Activated naive CD4-positive, alpha-beta T cell treated with Interleukin-2 at 50 U/mL for 16 hours (primary cell): ENCODE measurements around the gene STH.
A peak's percentile ranks its signal among the peaks of the same experiment; 100 is the strongest.
"Not testable (repeated sequence)": the region's sequence is repeated elsewhere in the genome, so short reads cannot be mapped to it uniquely, and the experiment has no call there.

Experiments
- DNase-seq: peaks from one replicate; pipeline ENCODE4 v3.0.0-alpha.2; 2020

STH gene

DNA sequence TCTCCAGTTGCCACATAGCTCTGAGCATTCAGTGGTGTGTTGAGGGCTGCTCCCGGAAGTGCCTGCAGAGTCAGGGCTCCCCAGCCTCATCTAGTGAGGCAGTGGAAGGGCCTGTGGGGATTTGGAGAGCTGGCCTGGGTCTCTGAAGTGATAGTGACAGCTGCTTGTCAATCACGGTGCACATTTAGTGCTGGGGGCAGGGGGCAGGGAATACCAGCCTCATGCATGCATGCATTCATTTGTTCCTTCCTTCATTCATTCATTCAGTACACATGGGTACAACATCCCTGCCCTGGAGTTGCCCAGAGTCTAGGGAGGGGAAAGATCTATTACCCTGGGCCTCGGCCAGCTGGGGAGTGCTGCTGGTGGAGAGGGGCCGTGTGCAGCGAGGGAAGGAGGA lies 11.3 kb upstream of the STH start:
- no peak for DNase-seq

DNA sequence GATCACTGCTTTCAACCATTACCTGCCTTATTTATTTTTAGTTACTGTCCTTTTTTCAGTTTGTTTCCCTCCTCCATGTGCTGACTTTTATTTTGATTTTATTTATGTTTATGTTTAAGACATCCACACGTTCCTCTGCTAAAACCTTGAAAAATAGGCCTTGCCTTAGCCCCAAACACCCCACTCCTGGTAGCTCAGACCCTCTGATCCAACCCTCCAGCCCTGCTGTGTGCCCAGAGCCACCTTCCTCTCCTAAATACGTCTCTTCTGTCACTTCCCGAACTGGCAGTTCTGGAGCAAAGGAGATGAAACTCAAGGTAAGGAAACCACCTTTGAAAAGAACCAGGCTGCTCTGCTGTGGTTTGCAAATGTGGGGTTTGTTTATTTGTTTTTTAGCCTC lies 9.3 kb upstream of the STH start:
- DNase-seq = no peak

DNA sequence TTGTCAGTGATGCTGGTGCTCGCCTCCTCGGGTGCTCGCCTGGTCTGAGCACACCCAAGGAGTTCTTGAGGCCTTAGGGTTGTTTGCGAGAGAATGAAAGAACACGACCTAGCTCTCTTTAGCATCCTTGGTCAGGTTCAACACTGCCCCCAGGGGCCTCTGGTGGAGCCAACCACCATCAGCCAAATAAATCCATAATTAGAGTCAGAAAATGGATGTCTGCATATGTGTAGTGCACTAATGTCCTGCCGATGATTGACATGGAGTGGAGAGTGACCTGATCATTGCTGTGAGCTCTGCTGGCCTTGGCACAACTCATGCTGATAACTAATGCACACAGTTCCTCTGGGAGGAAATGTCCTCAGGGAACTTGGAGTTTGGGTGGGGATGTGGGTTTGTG lies 8.2 kb upstream of the STH start:
- no peak for DNase-seq

DNA sequence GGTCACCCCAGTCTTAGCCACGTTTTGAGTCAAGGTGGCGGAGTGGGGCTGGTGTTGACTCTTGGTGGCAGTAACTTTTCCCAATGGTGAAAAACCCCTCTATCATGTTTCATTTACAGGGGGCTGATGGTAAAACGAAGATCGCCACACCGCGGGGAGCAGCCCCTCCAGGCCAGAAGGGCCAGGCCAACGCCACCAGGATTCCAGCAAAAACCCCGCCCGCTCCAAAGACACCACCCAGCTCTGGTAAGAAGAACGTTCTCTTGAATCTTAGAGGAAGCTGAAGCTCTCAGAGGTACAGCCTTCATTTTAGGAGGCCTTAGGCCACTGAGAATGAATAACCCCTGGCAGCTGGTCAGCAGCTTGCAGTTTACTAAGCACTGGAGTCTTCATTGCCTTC lies 7.7 kb upstream of the STH start:
- DNase-seq = no peak

DNA sequence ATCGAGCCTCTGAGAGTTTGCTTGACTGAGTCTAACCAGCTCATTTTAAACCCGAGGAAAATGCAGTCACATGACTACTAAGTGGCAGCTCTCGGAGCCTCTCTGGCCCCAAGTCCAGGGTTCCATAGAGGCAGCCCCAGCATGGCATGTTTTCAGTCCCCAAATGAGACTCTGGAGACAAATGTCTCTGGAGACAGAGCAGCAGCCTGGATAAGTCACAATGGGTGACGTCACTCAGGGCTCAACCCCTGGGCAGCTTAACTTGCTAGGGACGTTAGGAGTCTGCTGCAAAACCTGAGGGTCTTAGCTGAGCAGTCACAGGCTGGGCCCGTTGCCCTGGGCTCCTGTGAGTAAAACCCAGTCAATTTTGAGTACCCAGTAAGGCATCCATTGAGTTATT lies 6.9 kb upstream of the STH start:
- no peak for DNase-seq

DNA sequence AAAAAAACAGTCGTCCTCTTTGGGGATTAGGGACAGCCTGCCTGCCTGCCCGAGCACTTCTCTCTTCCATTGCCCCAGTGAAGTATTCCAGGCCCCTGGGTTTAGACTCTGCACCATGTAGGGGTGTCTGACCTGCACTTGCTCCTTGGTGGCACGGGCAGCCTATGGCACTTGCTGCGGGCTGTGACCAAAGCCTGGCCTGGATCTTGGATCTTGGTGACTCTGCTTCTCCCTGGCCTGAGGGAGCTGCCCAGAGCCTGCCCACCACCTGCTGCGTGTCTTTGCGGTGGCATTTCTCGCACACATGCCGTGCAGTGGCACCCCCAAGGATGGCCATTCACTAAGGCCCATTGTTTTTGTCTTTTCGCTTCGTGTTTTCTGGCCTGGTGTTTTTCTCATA lies 6.1 kb upstream of the STH start:
- no peak for DNase-seq

DNA sequence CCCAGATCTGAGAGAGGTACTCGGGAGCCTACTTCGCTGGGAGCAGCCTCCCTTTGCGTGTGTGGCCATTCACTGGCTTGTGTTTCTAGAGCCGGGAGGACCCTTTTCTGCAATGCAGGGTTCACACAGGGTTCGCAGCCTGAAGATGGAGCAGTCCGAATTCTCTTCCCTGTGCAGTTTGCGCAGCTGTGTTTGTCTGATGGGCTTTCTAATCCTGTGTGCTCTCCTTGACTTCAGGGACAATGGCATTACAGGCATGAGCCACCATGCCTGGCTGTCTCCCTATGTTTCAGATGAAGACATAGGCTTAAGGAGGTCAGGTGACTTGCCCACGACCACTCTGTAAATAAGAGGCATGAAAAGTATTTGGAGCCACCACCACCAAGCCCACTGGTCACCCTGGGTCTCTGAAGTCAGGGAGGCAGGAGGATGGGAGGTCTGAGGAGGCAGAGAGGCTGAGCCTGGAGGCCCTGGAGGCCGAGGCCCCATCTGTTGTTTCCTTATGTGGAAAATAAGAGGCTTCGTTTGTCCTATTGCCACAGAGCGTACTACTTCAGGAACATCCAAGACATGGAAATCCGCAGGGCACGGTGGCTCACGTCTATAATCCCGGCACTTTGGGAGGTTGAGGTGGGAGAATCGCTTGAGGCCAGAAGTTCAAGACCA lies 5.0 kb upstream of the STH start:
- DNase-seq = no peak

DNA sequence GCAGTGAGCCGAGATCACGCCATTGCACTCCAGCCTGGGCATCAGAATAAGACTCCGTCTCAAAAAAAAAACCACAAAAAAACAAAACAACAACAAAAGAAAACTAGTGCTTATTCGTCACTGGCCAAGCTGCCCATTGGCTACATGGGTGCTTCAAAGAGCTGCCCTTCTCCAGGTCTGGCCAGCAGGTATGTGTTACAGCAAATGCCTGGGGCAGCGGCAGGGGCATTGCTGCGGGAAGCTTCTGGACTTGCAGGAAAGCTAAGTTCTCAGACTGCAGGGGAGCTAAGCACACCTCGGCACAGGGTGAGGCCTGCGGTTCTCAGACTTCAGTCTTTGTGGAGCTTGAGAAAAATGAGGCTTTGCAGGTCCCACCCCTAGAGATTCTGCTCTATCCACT lies 4.1 kb upstream of the STH start:
- DNase-seq = no peak

DNA sequence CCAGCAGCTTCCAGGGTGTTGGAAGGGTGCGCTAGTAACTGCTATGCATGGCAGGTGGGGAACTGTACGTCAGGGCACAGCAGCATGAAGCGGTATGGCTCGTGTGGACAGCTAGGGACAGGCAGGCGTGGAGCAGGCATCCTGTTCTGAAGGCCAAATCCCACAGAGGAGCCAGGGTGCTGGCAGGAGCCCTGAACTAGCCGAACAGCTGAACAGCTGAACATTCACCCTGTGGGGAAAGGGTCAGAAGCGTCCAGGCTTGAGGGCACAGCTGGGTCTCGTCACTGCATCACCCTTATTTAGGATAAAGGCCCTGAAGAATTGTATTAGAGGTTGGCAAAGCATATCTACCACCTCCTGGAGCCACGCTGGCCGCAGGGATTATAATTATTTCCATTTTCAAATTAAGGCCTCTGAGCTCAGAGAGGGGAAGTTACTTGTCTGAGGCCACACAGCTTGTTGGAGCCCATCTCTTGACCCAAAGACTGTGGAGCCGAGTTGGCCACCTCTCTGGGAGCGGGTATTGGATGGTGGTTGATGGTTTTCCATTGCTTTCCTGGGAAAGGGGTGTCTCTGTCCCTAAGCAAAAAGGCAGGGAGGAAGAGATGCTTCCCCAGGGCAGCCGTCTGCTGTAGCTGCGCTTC lies 3.3 kb upstream of the STH start:
- DNase-seq = no peak

DNA sequence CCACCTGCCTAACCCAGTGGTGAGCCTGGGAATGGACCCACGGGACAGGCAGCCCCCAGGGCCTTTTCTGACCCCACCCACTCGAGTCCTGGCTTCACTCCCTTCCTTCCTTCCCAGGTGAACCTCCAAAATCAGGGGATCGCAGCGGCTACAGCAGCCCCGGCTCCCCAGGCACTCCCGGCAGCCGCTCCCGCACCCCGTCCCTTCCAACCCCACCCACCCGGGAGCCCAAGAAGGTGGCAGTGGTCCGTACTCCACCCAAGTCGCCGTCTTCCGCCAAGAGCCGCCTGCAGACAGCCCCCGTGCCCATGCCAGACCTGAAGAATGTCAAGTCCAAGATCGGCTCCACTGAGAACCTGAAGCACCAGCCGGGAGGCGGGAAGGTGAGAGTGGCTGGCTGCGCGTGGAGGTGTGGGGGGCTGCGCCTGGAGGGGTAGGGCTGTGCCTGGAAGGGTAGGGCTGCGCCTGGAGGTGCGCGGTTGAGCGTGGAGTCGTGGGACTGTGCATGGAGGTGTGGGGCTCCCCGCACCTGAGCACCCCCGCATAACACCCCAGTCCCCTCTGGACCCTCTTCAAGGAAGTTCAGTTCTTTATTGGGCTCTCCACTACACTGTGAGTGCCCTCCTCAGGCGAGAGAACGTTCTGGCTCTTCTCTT lies 2.6 kb upstream of the STH start:
- no peak for DNase-seq

DNA sequence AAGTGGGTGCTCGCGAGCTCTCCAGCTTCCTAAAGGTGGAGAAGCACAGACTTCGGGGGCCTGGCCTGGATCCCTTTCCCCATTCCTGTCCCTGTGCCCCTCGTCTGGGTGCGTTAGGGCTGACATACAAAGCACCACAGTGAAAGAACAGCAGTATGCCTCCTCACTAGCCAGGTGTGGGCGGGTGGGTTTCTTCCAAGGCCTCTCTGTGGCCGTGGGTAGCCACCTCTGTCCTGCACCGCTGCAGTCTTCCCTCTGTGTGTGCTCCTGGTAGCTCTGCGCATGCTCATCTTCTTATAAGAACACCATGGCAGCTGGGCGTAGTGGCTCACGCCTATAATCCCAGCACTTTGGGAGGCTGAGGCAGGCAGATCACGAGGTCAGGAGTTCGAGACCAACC lies 1.9 kb upstream of the STH start:
- DNase-seq = no peak

DNA sequence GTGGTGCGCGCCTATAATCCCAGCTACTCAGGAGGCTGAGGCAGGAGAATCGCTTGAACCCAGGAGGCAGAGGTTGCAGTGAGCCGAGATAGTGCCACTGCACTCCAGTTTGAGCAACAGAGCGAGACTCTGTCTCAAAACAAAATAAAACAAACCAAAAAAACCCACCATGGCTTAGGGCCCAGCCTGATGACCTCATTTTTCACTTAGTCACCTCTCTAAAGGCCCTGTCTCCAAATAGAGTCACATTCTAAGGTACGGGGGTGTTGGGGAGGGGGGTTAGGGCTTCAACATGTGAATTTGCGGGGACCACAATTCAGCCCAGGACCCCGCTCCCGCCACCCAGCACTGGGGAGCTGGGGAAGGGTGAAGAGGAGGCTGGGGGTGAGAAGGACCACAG lies 1.4 kb upstream of the STH start:
- no peak for DNase-seq

DNA sequence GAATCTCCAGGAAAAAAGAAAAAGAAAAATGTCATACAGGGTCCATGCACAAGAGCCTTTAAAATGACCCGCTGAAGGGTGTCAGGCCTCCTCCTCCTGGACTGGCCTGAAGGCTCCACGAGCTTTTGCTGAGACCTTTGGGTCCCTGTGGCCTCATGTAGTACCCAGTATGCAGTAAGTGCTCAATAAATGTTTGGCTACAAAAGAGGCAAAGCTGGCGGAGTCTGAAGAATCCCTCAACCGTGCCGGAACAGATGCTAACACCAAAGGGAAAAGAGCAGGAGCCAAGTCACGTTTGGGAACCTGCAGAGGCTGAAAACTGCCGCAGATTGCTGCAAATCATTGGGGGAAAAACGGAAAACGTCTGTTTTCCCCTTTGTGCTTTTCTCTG lies 845 bp downstream of the STH start:
- DNase-seq = no peak

DNA sequence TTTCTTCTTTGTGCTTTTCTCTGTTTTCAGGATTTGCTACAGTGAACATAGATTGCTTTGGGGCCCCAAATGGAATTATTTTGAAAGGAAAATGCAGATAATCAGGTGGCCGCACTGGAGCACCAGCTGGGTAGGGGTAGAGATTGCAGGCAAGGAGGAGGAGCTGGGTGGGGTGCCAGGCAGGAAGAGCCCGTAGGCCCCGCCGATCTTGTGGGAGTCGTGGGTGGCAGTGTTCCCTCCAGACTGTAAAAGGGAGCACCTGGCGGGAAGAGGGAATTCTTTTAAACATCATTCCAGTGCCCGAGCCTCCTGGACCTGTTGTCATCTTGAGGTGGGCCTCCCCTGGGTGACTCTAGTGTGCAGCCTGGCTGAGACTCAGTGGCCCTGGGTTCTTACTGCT lies 1.2 kb downstream of the STH start:
- DNase-seq = no peak

DNA sequence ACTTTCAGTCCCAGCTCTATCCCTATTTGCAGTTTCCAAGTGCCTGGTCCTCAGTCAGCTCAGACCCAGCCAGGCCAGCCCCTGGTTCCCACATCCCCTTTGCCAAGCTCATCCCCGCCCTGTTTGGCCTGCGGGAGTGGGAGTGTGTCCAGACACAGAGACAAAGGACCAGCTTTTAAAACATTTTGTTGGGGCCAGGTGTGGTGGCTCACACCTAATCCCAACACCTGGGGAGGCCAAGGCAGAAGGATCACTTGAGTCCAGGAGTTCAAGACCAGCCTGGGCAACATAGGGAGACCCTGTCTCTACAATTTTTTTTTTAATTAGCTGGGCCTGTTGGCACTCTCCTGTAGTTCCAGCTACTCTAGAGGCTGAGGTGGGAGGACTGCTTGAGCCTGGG lies 1.7 kb downstream of the STH start:
- DNase-seq = no peak

DNA sequence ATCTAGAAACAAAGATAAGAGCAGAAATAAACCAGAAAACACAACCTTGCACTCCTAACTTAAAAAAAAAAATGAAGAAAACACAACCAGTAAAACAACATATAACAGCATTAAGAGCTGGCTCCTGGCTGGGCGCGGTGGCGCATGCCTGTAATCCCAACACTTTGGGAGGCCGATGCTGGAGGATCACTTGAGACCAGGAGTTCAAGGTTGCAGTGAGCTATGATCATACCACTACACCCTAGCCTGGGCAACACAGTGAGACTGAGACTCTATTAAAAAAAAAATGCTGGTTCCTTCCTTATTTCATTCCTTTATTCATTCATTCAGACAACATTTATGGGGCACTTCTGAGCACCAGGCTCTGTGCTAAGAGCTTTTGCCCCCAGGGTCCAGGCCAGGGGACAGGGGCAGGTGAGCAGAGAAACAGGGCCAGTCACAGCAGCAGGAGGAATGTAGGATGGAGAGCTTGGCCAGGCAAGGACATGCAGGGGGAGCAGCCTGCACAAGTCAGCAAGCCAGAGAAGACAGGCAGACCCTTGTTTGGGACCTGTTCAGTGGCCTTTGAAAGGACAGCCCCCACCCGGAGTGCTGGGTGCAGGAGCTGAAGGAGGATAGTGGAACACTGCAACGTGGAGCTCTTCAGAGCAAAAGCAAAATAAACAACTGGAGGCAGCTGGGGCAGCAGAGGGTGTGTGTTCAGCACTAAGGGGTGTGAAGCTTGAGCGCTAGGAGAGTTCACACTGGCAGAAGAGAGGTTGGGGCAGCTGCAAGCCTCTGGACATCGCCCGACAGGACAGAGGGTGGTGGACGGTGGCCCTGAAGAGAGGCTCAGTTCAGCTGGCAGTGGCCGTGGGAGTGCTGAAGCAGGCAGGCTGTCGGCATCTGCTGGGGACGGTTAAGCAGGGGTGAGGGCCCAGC lies 2.6 kb downstream of the STH start:
- DNase-seq = no peak

DNA sequence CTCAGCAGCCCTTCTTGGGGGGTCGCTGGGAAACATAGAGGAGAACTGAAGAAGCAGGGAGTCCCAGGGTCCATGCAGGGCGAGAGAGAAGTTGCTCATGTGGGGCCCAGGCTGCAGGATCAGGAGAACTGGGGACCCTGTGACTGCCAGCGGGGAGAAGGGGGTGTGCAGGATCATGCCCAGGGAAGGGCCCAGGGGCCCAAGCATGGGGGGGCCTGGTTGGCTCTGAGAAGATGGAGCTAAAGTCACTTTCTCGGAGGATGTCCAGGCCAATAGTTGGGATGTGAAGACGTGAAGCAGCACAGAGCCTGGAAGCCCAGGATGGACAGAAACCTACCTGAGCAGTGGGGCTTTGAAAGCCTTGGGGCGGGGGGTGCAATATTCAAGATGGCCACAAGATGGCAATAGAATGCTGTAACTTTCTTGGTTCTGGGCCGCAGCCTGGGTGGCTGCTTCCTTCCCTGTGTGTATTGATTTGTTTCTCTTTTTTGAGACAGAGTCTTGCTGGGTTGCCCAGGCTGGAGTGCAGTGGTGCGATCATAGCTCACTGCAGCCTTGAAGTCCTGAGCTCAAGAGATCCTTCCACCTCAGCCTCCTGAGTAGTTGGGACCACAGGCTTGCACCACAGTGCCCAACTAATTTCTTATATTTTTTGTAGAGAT lies 3.4 kb downstream of the STH start:
- peak; percentile 75 for DNase-seq

DNA sequence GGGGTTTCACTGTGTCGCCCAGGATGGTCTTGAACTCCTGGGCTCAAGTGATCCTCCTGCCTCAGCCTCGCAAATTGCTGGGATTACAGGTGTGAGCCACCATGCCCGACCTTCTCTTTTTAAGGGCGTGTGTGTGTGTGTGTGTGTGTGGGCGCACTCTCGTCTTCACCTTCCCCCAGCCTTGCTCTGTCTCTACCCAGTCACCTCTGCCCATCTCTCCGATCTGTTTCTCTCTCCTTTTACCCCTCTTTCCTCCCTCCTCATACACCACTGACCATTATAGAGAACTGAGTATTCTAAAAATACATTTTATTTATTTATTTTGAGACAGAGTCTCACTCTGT lies 3.9 kb downstream of the STH start:
- no peak for DNase-seq

DNA sequence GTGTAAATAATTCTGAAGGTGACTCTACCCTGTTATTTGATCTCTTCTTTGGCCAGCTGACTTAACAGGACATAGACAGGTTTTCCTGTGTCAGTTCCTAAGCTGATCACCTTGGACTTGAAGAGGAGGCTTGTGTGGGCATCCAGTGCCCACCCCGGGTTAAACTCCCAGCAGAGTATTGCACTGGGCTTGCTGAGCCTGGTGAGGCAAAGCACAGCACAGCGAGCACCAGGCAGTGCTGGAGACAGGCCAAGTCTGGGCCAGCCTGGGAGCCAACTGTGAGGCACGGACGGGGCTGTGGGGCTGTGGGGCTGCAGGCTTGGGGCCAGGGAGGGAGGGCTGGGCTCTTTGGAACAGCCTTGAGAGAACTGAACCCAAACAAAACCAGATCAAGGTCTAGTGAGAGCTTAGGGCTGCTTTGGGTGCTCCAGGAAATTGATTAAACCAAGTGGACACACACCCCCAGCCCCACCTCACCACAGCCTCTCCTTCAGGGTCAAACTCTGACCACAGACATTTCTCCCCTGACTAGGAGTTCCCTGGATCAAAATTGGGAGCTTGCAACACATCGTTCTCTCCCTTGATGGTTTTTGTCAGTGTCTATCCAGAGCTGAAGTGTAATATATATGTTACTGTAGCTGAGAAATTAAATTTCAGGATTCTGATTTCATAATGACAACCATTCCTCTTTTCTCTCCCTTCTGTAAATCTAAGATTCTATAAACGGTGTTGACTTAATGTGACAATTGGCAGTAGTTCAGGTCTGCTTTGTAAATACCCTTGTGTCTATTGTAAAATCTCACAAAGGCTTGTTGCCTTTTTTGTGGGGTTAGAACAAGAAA lies 5.1 kb downstream of the STH start:
- no peak for DNase-seq

DNA sequence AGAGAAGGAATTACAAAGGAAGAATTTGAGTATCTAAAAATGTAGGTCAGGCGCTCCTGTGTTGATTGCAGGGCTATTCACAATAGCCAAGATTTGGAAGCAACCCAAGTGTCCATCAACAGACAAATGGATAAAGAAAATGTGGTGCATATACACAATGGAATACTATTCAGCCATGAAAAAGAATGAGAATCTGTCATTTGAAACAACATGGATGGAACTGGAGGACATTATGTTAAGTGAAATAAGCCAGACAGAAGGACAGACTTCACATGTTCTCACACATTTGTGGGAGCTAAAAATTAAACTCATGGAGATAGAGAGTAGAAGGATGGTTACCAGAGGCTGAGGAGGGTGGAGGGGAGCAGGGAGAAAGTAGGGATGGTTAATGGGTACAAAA lies 7.0 kb downstream of the STH start:
- not testable (repeated sequence) for DNase-seq

DNA sequence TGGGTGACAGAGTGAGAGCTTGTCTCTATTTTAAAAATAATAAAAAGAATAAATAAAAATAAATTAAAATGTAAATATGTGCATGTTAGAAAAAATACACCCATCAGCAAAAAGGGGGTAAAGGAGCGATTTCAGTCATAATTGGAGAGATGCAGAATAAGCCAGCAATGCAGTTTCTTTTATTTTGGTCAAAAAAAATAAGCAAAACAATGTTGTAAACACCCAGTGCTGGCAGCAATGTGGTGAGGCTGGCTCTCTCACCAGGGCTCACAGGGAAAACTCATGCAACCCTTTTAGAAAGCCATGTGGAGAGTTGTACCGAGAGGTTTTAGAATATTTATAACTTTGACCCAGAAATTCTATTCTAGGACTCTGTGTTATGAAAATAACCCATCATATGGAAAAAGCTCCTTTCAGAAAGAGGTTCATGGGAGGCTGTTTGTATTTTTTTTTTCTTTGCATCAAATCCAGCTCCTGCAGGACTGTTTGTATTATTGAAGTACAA lies 8.5 kb downstream of the STH start:
- no peak for DNase-seq

DNA sequence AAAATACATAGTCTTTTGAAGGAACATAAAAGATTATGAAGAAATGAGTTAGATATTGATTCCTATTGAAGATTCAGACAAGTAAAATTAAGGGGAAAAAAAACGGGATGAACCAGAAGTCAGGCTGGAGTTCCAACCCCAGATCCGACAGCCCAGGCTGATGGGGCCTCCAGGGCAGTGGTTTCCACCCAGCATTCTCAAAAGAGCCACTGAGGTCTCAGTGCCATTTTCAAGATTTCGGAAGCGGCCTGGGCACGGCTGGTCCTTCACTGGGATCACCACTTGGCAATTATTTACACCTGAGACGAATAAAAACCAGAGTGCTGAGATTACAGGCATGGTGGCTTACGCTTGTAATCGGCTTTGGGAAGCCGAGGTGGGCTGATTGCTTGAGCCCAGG lies 9.5 kb downstream of the STH start:
- no peak for DNase-seq
